ENCODE results near the gene MACO1. TPM values are rescaled to one million over a fixed set of nuclear protein-coding genes. Genes with fewer than 3 reads are reported as not detected.
"Not testable (repeated sequence)": the region's sequence is repeated elsewhere in the genome, so short reads cannot be mapped to it uniquely, and the experiment has no call there.

MACO1 gene
- total RNA-seq, 2 experiments from 2014 or later: 24.1 to 24.9 TPM

GRCh38 chr1:25460020-25460419 is 29.3 kb downstream of the MACO1 start:
- POLR2A ChIA-PET: no interaction called here
- no peaks in the 10 kb centered on the region for H3K27me3 ChIP-seq (ENCODE audit: control insufficient read depth in 1 of 2, insufficient read depth in 2 of 2, low read length in 2 of 2)
- no peak overlapping the region for H3K27ac Mint-ChIP-seq
- no peak overlapping the region for H3K27ac ChIP-seq (ENCODE audit: low read depth in 1 of 2, low read length in 2 of 2)
- H3K4me1 Mint-ChIP-seq (ENCODE audit: low read depth): peaks cover 13% of the 10 kb centered on the region
- intact Hi-C loops (cut with DNase I, micrococcal nuclease): no loop called here
- no peaks in the 10 kb centered on the region for H3K4me1 ChIP-seq (ENCODE audit: insufficient read depth, low read length)
- TF ChIP-seq CTCF (IDR thresholded peaks at IDR 0.05): no peak
- no peaks in the 10 kb centered on the region for H3K9me3 ChIP-seq (ENCODE audit: control insufficient read depth in 1 of 2, insufficient read depth in 1 of 2, low read length in 2 of 2)
- H3K36me3 Mint-ChIP-seq (ENCODE audit: low read depth): peaks cover 76% of the 10 kb centered on the region
- H3K4me3 ChIP-seq (ENCODE audit: low read length): no peak overlapping the region
- peaks cover 60% of the 10 kb centered on the region for H3K36me3 ChIP-seq (ENCODE audit: insufficient read depth, low read length)
- H3K4me3 Mint-ChIP-seq: no peak overlapping the region
- CTCF ChIA-PET: interaction anchor here (0.8 kb wide), 1 partner anchor 43 kb away, joined by 3 read pairs; no protein-coding TSS in a partner anchor
- H3K27me3 Mint-ChIP-seq: no peaks in the 10 kb centered on the region
- DNase-seq (no peak), ATAC-seq (ENCODE audit: poor library complexity) (no peak)
- H3K9me3 Mint-ChIP-seq: no peaks in the 10 kb centered on the region

- peaks cover 58% of the 10 kb centered on the region for H3K36me3 ChIP-seq (ENCODE audit: insufficient read depth, low read length)
- H3K4me3 Mint-ChIP-seq; H3K27me3 ChIP-seq (ENCODE audit: control insufficient read depth in 1 of 2, insufficient read depth in 2 of 2, low read length in 2 of 2); H3K9me3 ChIP-seq (ENCODE audit: control insufficient read depth in 1 of 2, insufficient read depth in 1 of 2, low read length in 2 of 2); intact Hi-C loops (cut with DNase I, micrococcal nuclease); H3K4me3 ChIP-seq (ENCODE audit: low read length); H3K27me3 Mint-ChIP-seq; DNase-seq; H3K4me1 ChIP-seq (ENCODE audit: insufficient read depth, low read length); ATAC-seq (ENCODE audit: poor library complexity); H3K27ac Mint-ChIP-seq; H3K27ac ChIP-seq (ENCODE audit: low read depth in 1 of 2, low read length in 2 of 2); CTCF ChIA-PET; H3K9me3 Mint-ChIP-seq: not testable (repeated sequence)
- Mint-ChIP-seq H3K4me1 (ENCODE audit: low read depth) (peaks cover 21% of the 10 kb centered on the region), H3K36me3 (ENCODE audit: low read depth) (peaks cover 78% of the 10 kb centered on the region)
- POLR2A ChIA-PET: interaction anchor here (0.6 kb wide), 1 partner anchor 266 kb away, joined by 3 read pairs; no protein-coding TSS in a partner anchor
Measured at GRCh38 chr1:25460816-25461215, 30.1 kb downstream of the MACO1 start.

- H3K9me3 ChIP-seq (ENCODE audit: control insufficient read depth in 1 of 2, insufficient read depth in 1 of 2, low read length in 2 of 2): no peaks in the 10 kb centered on the region
- Mint-ChIP-seq H3K4me1 (ENCODE audit: low read depth) (peaks cover 25% of the 10 kb centered on the region), H3K9me3 (no peaks in the 10 kb centered on the region), H3K27ac (no peak overlapping the region), H3K4me3 (no peak overlapping the region), H3K27me3 (no peaks in the 10 kb centered on the region), H3K36me3 (ENCODE audit: low read depth) (peaks cover 71% of the 10 kb centered on the region)
- H3K4me3 ChIP-seq (ENCODE audit: low read length): no peak overlapping the region
- no peak for ATAC-seq (ENCODE audit: poor library complexity)
- intact Hi-C loops (cut with DNase I, micrococcal nuclease): no loop called here
- no peaks in the 10 kb centered on the region for H3K27me3 ChIP-seq (ENCODE audit: control insufficient read depth in 1 of 2, insufficient read depth in 2 of 2, low read length in 2 of 2)
- H3K27ac ChIP-seq (ENCODE audit: low read depth in 1 of 2, low read length in 2 of 2): no peak overlapping the region
- peaks cover 52% of the 10 kb centered on the region for H3K36me3 ChIP-seq (ENCODE audit: insufficient read depth, low read length)
- no peak for TF ChIP-seq CTCF (IDR thresholded peaks at IDR 0.05)
- peaks cover 2% of the 10 kb centered on the region for H3K4me1 ChIP-seq (ENCODE audit: insufficient read depth, low read length)
- POLR2A ChIA-PET: no interaction called here
- DNase-seq: no peak
- CTCF ChIA-PET: interaction anchor here (1.0 kb wide), 1 partner anchor 8 kb away, joined by 3 read pairs; no protein-coding TSS in a partner anchor
Measured at GRCh38 chr1:25461849-25462248, 31.2 kb downstream of the MACO1 start.

- no peaks in the 10 kb centered on the region for H3K9me3 ChIP-seq (ENCODE audit: control insufficient read depth in 1 of 2, insufficient read depth in 1 of 2, low read length in 2 of 2)
- peaks cover 6% of the 10 kb centered on the region for H3K4me1 ChIP-seq (ENCODE audit: insufficient read depth, low read length)
- no peak for DNase-seq
- H3K36me3 Mint-ChIP-seq (ENCODE audit: low read depth): peaks cover 70% of the 10 kb centered on the region
- peaks cover 46% of the 10 kb centered on the region for H3K36me3 ChIP-seq (ENCODE audit: insufficient read depth, low read length)
- H3K27me3 Mint-ChIP-seq: no peaks in the 10 kb centered on the region
- no peak for ATAC-seq (ENCODE audit: poor library complexity)
- H3K4me1 Mint-ChIP-seq (ENCODE audit: low read depth): peaks cover 34% of the 10 kb centered on the region
- H3K9me3 Mint-ChIP-seq: no peaks in the 10 kb centered on the region
- intact Hi-C loops (cut with DNase I, micrococcal nuclease): no loop called here
- H3K27ac Mint-ChIP-seq: peak overlapping the region; percentile 2
- no peak overlapping the region for H3K4me3 Mint-ChIP-seq
- H3K27me3 ChIP-seq (ENCODE audit: control insufficient read depth in 1 of 2, insufficient read depth in 2 of 2, low read length in 2 of 2): no peaks in the 10 kb centered on the region
- TF ChIP-seq CTCF (IDR thresholded peaks at IDR 0.05): no peak
- ChIA-PET POLR2A (interaction anchor here (0.7 kb wide), 1 partner anchor 31 kb away, joined by 4 read pairs; no protein-coding TSS in a partner anchor), CTCF (no interaction called here)
- H3K27ac ChIP-seq (ENCODE audit: low read depth in 1 of 2, low read length in 2 of 2): no peak overlapping the region
- no peak overlapping the region for H3K4me3 ChIP-seq (ENCODE audit: low read length)
Measured at GRCh38 chr1:25462732-25463131, 32.0 kb downstream of the MACO1 start.
